DND-41 (cell line): ENCODE data around the gene LDLRAP1.

Experiments
- ATAC-seq: fragments of 200-7000 bp; cut with Tn5 transposase; 3 replicates; pipeline ENCODE4 v1.9.1; 2021; ENCODE audit warnings: low read depth; ENCODE audit not compliant: insufficient read depth
- DNase-seq: peaks from one replicate; pipeline ENCODE4 v3.0.0-alpha.2; 2020
- H2AFZ ChIP-seq: 2 replicates; pipeline ENCODE4 v1.6.0; 2012; ENCODE audit warnings: low read depth, low read length
- H3K27ac ChIP-seq: 2 replicates; pipeline ENCODE4 v1.5.1; 2012; ENCODE audit warnings: low read length, inconsistent platforms
- H3K27me3 ChIP-seq: fragments of 200-600 bp; sonication (generic); 2 replicates; pipeline ENCODE4 v1.6.0; 2012; ENCODE audit warnings: low read length, mild to moderate bottlenecking, inconsistent platforms; ENCODE audit not compliant: insufficient read depth, poor library complexity
- H3K36me3 ChIP-seq: 2 replicates; pipeline ENCODE4 v1.5.1; 2012; ENCODE audit warnings: low read length, inconsistent platforms; ENCODE audit not compliant: insufficient read depth
- H3K4me1 ChIP-seq: 2 replicates; pipeline ENCODE4 v1.5.1; 2012; ENCODE audit warnings: mild to moderate bottlenecking, low read length; ENCODE audit not compliant: insufficient read depth
- H3K4me2 ChIP-seq: 2 replicates; pipeline ENCODE4 v1.6.0; 2012; ENCODE audit warnings: mild to moderate bottlenecking, moderate library complexity, low read length, inconsistent platforms; ENCODE audit not compliant: insufficient read depth
- H3K4me3 ChIP-seq, 2 experiments: fragments of 200-600 bp in 1 of 2; shearing (Covaris generic) in 1 of 2; 2 replicates each; pipeline ENCODE4 v1.5.1; 2012 to 2016; ENCODE audit warnings: inconsistent platforms in 2 of 2, low read length in 2 of 2, mild to moderate bottlenecking in 2 of 2, low read depth in 1 of 2, moderate library complexity in 1 of 2
- H3K79me2 ChIP-seq: 2 replicates; pipeline ENCODE4 v1.6.0; 2012; ENCODE audit warnings: low read length, inconsistent platforms; ENCODE audit not compliant: insufficient read depth
- H3K9ac ChIP-seq: 2 replicates; pipeline ENCODE4 v1.6.0; 2012; ENCODE audit warnings: low read depth, mild to moderate bottlenecking, inconsistent platforms, low read length, moderate library complexity
- H3K9me3 ChIP-seq: 2 replicates; pipeline ENCODE4 v1.5.1; 2012; ENCODE audit warnings: low read length, moderate library complexity, mild to moderate bottlenecking, inconsistent platforms; ENCODE audit not compliant: insufficient read depth, severe bottlenecking
- H4K20me1 ChIP-seq: 2 replicates; pipeline ENCODE4 v1.6.0; 2012; ENCODE audit warnings: low read length; ENCODE audit not compliant: insufficient read depth
- CTCF ChIP-seq: IDR thresholded peaks from 2 replicates; pipeline ENCODE4 v1.5.1; 2012; ENCODE audit warnings: borderline replicate concordance, low read length, moderate library complexity, mild to moderate bottlenecking; ENCODE audit not compliant: poor library complexity, severe bottlenecking; ENCODE audit errors: extremely low read depth
- EZH2 ChIP-seq: IDR thresholded peaks from 3 replicates; pipeline ENCODE4 v1.6.1; 2012; ENCODE audit warnings: borderline replicate concordance, low read depth, mild to moderate bottlenecking, moderate library complexity, low read length, inconsistent platforms; ENCODE audit not compliant: severe bottlenecking

LDLRAP1 gene

GRCh38 chr1:25572708-25573590 is 29.5 kb downstream of the LDLRAP1 start:
- TF ChIP-seq EZH2 (no peak), CTCF (peak; percentile 64)
- DNase-seq, result peak; percentile 33
- Histone ChIP-seq H4K20me1 (peaks cover 4% of the 10 kb centered on the region), H3K4me2 (no peak overlapping the region), H3K27ac (no peak overlapping the region), H3K4me3 (no peak overlapping the region), H2AFZ (no peak overlapping the region), H3K79me2 (no peaks in the 10 kb centered on the region), H3K36me3 (no peaks in the 10 kb centered on the region), H3K9ac (no peak overlapping the region), H3K9me3 (no peaks in the 10 kb centered on the region), H3K4me1 (no peaks in the 10 kb centered on the region), H3K27me3 (peaks cover 4% of the 10 kb centered on the region)
- peak; percentile 68; the same call in 1 of the 3 replicates for ATAC-seq

- H3K79me2 ChIP-seq, result no peaks in the 10 kb centered on the region
- H4K20me1 ChIP-seq, result peaks cover 4% of the 10 kb centered on the region
- TF ChIP-seq EZH2, result no peak
- TF ChIP-seq CTCF, result no peak
- H3K4me1 ChIP-seq, result no peaks in the 10 kb centered on the region
- H3K36me3 ChIP-seq, result no peaks in the 10 kb centered on the region
- H2AFZ ChIP-seq, result no peak overlapping the region
- peaks cover 4% of the 10 kb centered on the region for H3K27me3 ChIP-seq
- H3K9ac ChIP-seq, result no peak overlapping the region
- ATAC-seq, result no peak
- no peak for DNase-seq
- no peaks in the 10 kb centered on the region for H3K9me3 ChIP-seq
- H3K27ac ChIP-seq, result no peak overlapping the region
- H3K4me3 ChIP-seq, result no peak overlapping the region
- no peak overlapping the region for H3K4me2 ChIP-seq
Measured at GRCh38 chr1:25573591-25573930, 30.2 kb downstream of the LDLRAP1 start.

- no peaks in the 10 kb centered on the region for H3K4me1 ChIP-seq
- TF ChIP-seq EZH2 (no peak), CTCF (no peak)
- H3K4me3 ChIP-seq, result no peak overlapping the region
- no peak overlapping the region for H2AFZ ChIP-seq
- DNase-seq, result no peak
- ATAC-seq, result no peak
- no peaks in the 10 kb centered on the region for H3K36me3 ChIP-seq
- peaks cover 2% of the 10 kb centered on the region for H4K20me1 ChIP-seq
- no peak overlapping the region for H3K27ac ChIP-seq
- H3K79me2 ChIP-seq, result no peaks in the 10 kb centered on the region
- no peak overlapping the region for H3K4me2 ChIP-seq
- H3K9ac ChIP-seq, result no peak overlapping the region
- H3K27me3 ChIP-seq, result peaks cover 4% of the 10 kb centered on the region
- H3K9me3 ChIP-seq, result no peaks in the 10 kb centered on the region
Measured at GRCh38 chr1:25573961-25574360, 30.6 kb downstream of the LDLRAP1 start.
